ENCODE data around the gene SPATA17.

Gene SPATA17

GRCh38 chr1:217871955-217872354, 240.8 kb downstream of the SPATA17 start:
- Mint-ChIP-seq H3K36me3 (no peaks in the 10 kb centered on the region), H3K9me3 (peaks cover 6% of the 10 kb centered on the region), H3K4me1 (no peaks in the 10 kb centered on the region), H3K27ac (no peak overlapping the region), H3K4me3 (no peak overlapping the region), H3K27me3 (no peaks in the 10 kb centered on the region)

- H3K27ac Mint-ChIP-seq = no peak overlapping the region
- no peaks in the 10 kb centered on the region for H3K27me3 Mint-ChIP-seq
- H3K4me3 Mint-ChIP-seq = no peak overlapping the region
- no peaks in the 10 kb centered on the region for H3K36me3 Mint-ChIP-seq
- peaks cover 10% of the 10 kb centered on the region for H3K9me3 Mint-ChIP-seq
- no peaks in the 10 kb centered on the region for H3K4me1 Mint-ChIP-seq
Measured at GRCh38 chr1:217875229-217875628, 244.1 kb downstream of the SPATA17 start.

- Mint-ChIP-seq H3K27me3 (no peaks in the 10 kb centered on the region), H3K4me3 (no peak overlapping the region), H3K36me3 (no peaks in the 10 kb centered on the region), H3K27ac (no peak overlapping the region), H3K9me3 (peaks cover 10% of the 10 kb centered on the region), H3K4me1 (no peaks in the 10 kb centered on the region)
Measured at GRCh38 chr1:217876401-217876800, 245.3 kb downstream of the SPATA17 start.

- Mint-ChIP-seq H3K27me3 (no peaks in the 10 kb centered on the region), H3K36me3 (no peaks in the 10 kb centered on the region), H3K4me3 (no peak overlapping the region), H3K9me3 (peaks cover 6% of the 10 kb centered on the region), H3K4me1 (no peaks in the 10 kb centered on the region), H3K27ac (no peak overlapping the region)
Measured at GRCh38 chr1:217876896-217877295, 245.8 kb downstream of the SPATA17 start.

- Mint-ChIP-seq H3K36me3 (no peaks in the 10 kb centered on the region), H3K4me3 (no peak overlapping the region), H3K27me3 (no peaks in the 10 kb centered on the region), H3K27ac (no peak overlapping the region), H3K4me1 (no peaks in the 10 kb centered on the region), H3K9me3 (peaks cover 4% of the 10 kb centered on the region)
Measured at GRCh38 chr1:217881131-217881543, 250.0 kb downstream of the SPATA17 start.

GRCh38 chr1:217881607-217882332, 250.6 kb downstream of the SPATA17 start:
- no peaks in the 10 kb centered on the region for H3K36me3 Mint-ChIP-seq
- H3K4me1 Mint-ChIP-seq = no peaks in the 10 kb centered on the region
- no peak overlapping the region for H3K27ac Mint-ChIP-seq
- H3K9me3 Mint-ChIP-seq = peaks cover 4% of the 10 kb centered on the region
- H3K27me3 Mint-ChIP-seq = no peaks in the 10 kb centered on the region
- H3K4me3 Mint-ChIP-seq = no peak overlapping the region

GRCh38 chr1:217885181-217885580, 254.0 kb downstream of the SPATA17 start:
- no peaks in the 10 kb centered on the region for H3K9me3 Mint-ChIP-seq
- H3K27me3 Mint-ChIP-seq = no peaks in the 10 kb centered on the region
- H3K27ac Mint-ChIP-seq = no peak overlapping the region
- H3K4me1 Mint-ChIP-seq = no peaks in the 10 kb centered on the region
- no peaks in the 10 kb centered on the region for H3K36me3 Mint-ChIP-seq
- H3K4me3 Mint-ChIP-seq = no peak overlapping the region

- Mint-ChIP-seq H3K4me3 (no peak overlapping the region), H3K4me1 (no peaks in the 10 kb centered on the region), H3K36me3 (no peaks in the 10 kb centered on the region), H3K27me3 (no peaks in the 10 kb centered on the region), H3K9me3 (no peaks in the 10 kb centered on the region), H3K27ac (no peak overlapping the region)
Measured at GRCh38 chr1:217888328-217888727, 257.2 kb downstream of the SPATA17 start.

GRCh38 chr1:217889401-217889800, 258.3 kb downstream of the SPATA17 start:
- H3K36me3 Mint-ChIP-seq = no peaks in the 10 kb centered on the region
- H3K9me3 Mint-ChIP-seq = no peaks in the 10 kb centered on the region
- no peaks in the 10 kb centered on the region for H3K4me1 Mint-ChIP-seq
- H3K27ac Mint-ChIP-seq = no peak overlapping the region
- H3K4me3 Mint-ChIP-seq = no peak overlapping the region
- no peaks in the 10 kb centered on the region for H3K27me3 Mint-ChIP-seq

- H3K9me3 Mint-ChIP-seq = no peaks in the 10 kb centered on the region
- no peaks in the 10 kb centered on the region for H3K27me3 Mint-ChIP-seq
- no peak overlapping the region for H3K4me3 Mint-ChIP-seq
- H3K27ac Mint-ChIP-seq = no peak overlapping the region
- no peaks in the 10 kb centered on the region for H3K36me3 Mint-ChIP-seq
- no peaks in the 10 kb centered on the region for H3K4me1 Mint-ChIP-seq
Measured at GRCh38 chr1:217891966-217892365, 260.8 kb downstream of the SPATA17 start.

- H3K36me3 Mint-ChIP-seq = no peaks in the 10 kb centered on the region
- H3K4me3 Mint-ChIP-seq = no peak overlapping the region
- no peaks in the 10 kb centered on the region for H3K4me1 Mint-ChIP-seq
- no peak overlapping the region for H3K27ac Mint-ChIP-seq
- no peaks in the 10 kb centered on the region for H3K27me3 Mint-ChIP-seq
- peaks cover 3% of the 10 kb centered on the region for H3K9me3 Mint-ChIP-seq
Measured at GRCh38 chr1:217892750-217893149, 261.6 kb downstream of the SPATA17 start.

- H3K27ac Mint-ChIP-seq = no peak overlapping the region
- H3K27me3 Mint-ChIP-seq = no peaks in the 10 kb centered on the region
- H3K36me3 Mint-ChIP-seq = no peaks in the 10 kb centered on the region
- H3K4me1 Mint-ChIP-seq = no peaks in the 10 kb centered on the region
- peaks cover 4% of the 10 kb centered on the region for H3K9me3 Mint-ChIP-seq
- H3K4me3 Mint-ChIP-seq = no peak overlapping the region
Measured at GRCh38 chr1:217895841-217896240, 264.7 kb downstream of the SPATA17 start.

GRCh38 chr1:217896490-217896889, 265.3 kb downstream of the SPATA17 start:
- Mint-ChIP-seq H3K36me3 (no peaks in the 10 kb centered on the region), H3K9me3 (peaks cover 4% of the 10 kb centered on the region), H3K27me3 (no peaks in the 10 kb centered on the region), H3K4me1 (no peaks in the 10 kb centered on the region), H3K27ac (no peak overlapping the region), H3K4me3 (no peak overlapping the region)

GRCh38 chr1:217897100-217897499, 266.0 kb downstream of the SPATA17 start:
- peaks cover 4% of the 10 kb centered on the region for H3K9me3 Mint-ChIP-seq
- H3K27ac Mint-ChIP-seq = no peak overlapping the region
- no peaks in the 10 kb centered on the region for H3K36me3 Mint-ChIP-seq
- H3K4me1 Mint-ChIP-seq = no peaks in the 10 kb centered on the region
- H3K4me3 Mint-ChIP-seq = no peak overlapping the region
- no peaks in the 10 kb centered on the region for H3K27me3 Mint-ChIP-seq

- no peaks in the 10 kb centered on the region for H3K27me3 Mint-ChIP-seq
- peaks cover 4% of the 10 kb centered on the region for H3K9me3 Mint-ChIP-seq
- H3K27ac Mint-ChIP-seq = no peak overlapping the region
- H3K36me3 Mint-ChIP-seq = no peaks in the 10 kb centered on the region
- H3K4me3 Mint-ChIP-seq = no peak overlapping the region
- H3K4me1 Mint-ChIP-seq = no peaks in the 10 kb centered on the region
Measured at GRCh38 chr1:217899614-217900013, 268.5 kb downstream of the SPATA17 start.

GRCh38 chr1:217907504-217907903, 276.4 kb downstream of the SPATA17 start:
- peaks cover 4% of the 10 kb centered on the region for H3K9me3 Mint-ChIP-seq

GRCh38 chr1:217910203-217910602, 279.1 kb downstream of the SPATA17 start:
- no peak overlapping the region for H3K4me3 Mint-ChIP-seq

More at GRCh38 chr1:217907504-217907903, 276.4 kb downstream of the SPATA17 start:
- Mint-ChIP-seq H3K4me1 (no peaks in the 10 kb centered on the region), H3K4me3 (no peak overlapping the region), H3K27me3 (no peaks in the 10 kb centered on the region), H3K36me3 (no peaks in the 10 kb centered on the region), H3K27ac (no peak overlapping the region)

More at GRCh38 chr1:217910203-217910602, 279.1 kb downstream of the SPATA17 start:
- Mint-ChIP-seq H3K4me1 (no peaks in the 10 kb centered on the region), H3K27me3 (no peaks in the 10 kb centered on the region), H3K9me3 (peaks cover 4% of the 10 kb centered on the region), H3K27ac (no peak overlapping the region), H3K36me3 (no peaks in the 10 kb centered on the region)

Measured in activated naive CD4-positive, alpha-beta T cell treated with anti-CD3 and anti-CD28 coated beads, Interleukin-2, amount 50 U/mL, for 24 hours (primary cell).